GM12891 (cell line): Measurements from ENCODE around the gene SEMA6A.

ENCODE experiments used
- POLR2A ChIP-seq: IDR thresholded peaks from 2 replicates; pipeline ENCODE4 v1.6.1; 2011; ENCODE audit warnings: low read depth, low read length, control low read depth
- POLR2AphosphoS5 ChIP-seq: IDR thresholded peaks from 2 replicates; pipeline ENCODE4 v1.6.1; 2011; ENCODE audit warnings: low read depth, low read length, control low read depth
- SPI1 ChIP-seq: IDR thresholded peaks from 2 replicates; pipeline ENCODE4 v1.6.1; 2011; ENCODE audit warnings: low read depth, low read length, control low read depth
- TAF1 ChIP-seq: IDR thresholded peaks from 2 replicates; pipeline ENCODE4 v1.6.1; 2011; ENCODE audit warnings: low read depth, low read length, control low read depth

GRCh38 chr5:116509483-116510244 is 65.0 kb downstream of the SEMA6A start:
- TF ChIP-seq TAF1 (no peak), POLR2AphosphoS5 (no peak), POLR2A (no peak), SPI1 (no peak)
